GM19455 (cell line): ENCODE data around the gene FGFR4.
A peak's percentile ranks its signal among the peaks of the same experiment; 100 is the strongest.

Experiments used
- ATAC-seq: cut with Tn5 transposase; IDR thresholded peaks from one replicate; pipeline ENCODE4 v1.9.1; 2021; ENCODE audit not compliant: unreplicated experiment

FGFR4 gene

GRCh38 chr5:177131352-177132135 is 44.8 kb downstream of the FGFR4 start:
- ATAC-seq = no peak

GRCh38 chr5:177132136-177133095 is 45.7 kb downstream of the FGFR4 start:
- peak; percentile 12 for ATAC-seq

GRCh38 chr5:177133096-177133852 is 46.6 kb downstream of the FGFR4 start, which contains the start of gene NSD1:
TSS of gene NSD1 (plus strand) at chr5:177133773. CDS start at chr5:177135104, 1,331 bp downstream.
- peak; percentile 67 for ATAC-seq

GRCh38 chr5:177133853-177134696 is 47.4 kb downstream of the FGFR4 start:
- peak; percentile 28 for ATAC-seq

- ATAC-seq = no peak
These were observed 48.0 kb downstream of the FGFR4 start for GRCh38 chr5:177134697-177135225.

- no peak for ATAC-seq
These were observed 53.6 kb downstream of the FGFR4 start for GRCh38 chr5:177140312-177140711.

- no peak for ATAC-seq
These were observed 54.8 kb downstream of the FGFR4 start for GRCh38 chr5:177141496-177141895.

GRCh38 chr5:177142098-177142611 is 55.4 kb downstream of the FGFR4 start:
- ATAC-seq = no peak

GRCh38 chr5:177142778-177143177 is 56.1 kb downstream of the FGFR4 start:
- ATAC-seq = no peak

GRCh38 chr5:177146891-177147638 is 60.4 kb downstream of the FGFR4 start:
- no peak for ATAC-seq
